Measurements from ENCODE around the gene SUMO3. TPM values are rescaled to one million over a fixed set of nuclear protein-coding genes. Genes with fewer than 3 reads are reported as not detected.

SUMO3 gene
- polyA plus RNA-seq, 1 donor (not counting 4 experiments of a cell fraction or from before 2014, with no cell fraction given): 115 TPM

GRCh38 chr21:44813149-44813548 is 4.7 kb downstream of the SUMO3 start:
- H3K36me3 ChIP-seq (ENCODE audit: control insufficient read depth in 2 of 2, extremely low read depth in 1 of 2, insufficient read depth in 2 of 2, low read length in 2 of 2): peaks cover 13 to 17% of the 10 kb centered on the region in 2 experiments
- no peaks in the 10 kb centered on the region for H3K9me1 ChIP-seq (ENCODE audit: control insufficient read depth, extremely low read depth, insufficient read depth, low read length)
- no peak overlapping the region for H3K27ac ChIP-seq (ENCODE audit: control insufficient read depth, insufficient read depth, low read length)
- no peak for FAIRE-seq
- peaks cover 31% of the 10 kb centered on the region for H4K20me1 ChIP-seq (ENCODE audit: control insufficient read depth, extremely low read depth, insufficient read depth, low read length)
- no peaks in the 10 kb centered on the region for H3K9me3 ChIP-seq (ENCODE audit: control insufficient read depth, low read depth, low read length)
- H3K4me1 ChIP-seq (ENCODE audit: control insufficient read depth, extremely low read depth, insufficient read depth, low read length): peaks cover 7% of the 10 kb centered on the region
- H2AFZ ChIP-seq (ENCODE audit: control insufficient read depth, low read length): no peak overlapping the region
- H3K79me2 ChIP-seq (ENCODE audit: control insufficient read depth, insufficient read depth, low read length): peaks cover 68% of the 10 kb centered on the region
- dilution Hi-C loops (cut with MboI; ENCODE audit: extremely low pct_ligation_motif_present, low sequenced_read_pairs): no loop called here
- no peaks in the 10 kb centered on the region for H3K27me3 ChIP-seq (ENCODE audit: control insufficient read depth, extremely low read depth, insufficient read depth, low read length)
- TF ChIP-seq CTCF (optimal IDR thresholded peaks at IDR 0.05 in 1 of 3, IDR thresholded peaks at IDR 0.05 in 1 of 3, conservative IDR thresholded peaks at IDR 0.05 in 1 of 3; ENCODE audit: extremely low read depth in 1 of 3, insufficient read depth in 2 of 3, low read length in 3 of 3) (no peak), EZH2 (IDR thresholded peaks at IDR 0.05; ENCODE audit: low read length) (no peak)
- H3K4me3 ChIP-seq (ENCODE audit: control insufficient read depth in 2 of 3, extremely low read depth in 1 of 3, insufficient read depth in 2 of 3, low read depth in 1 of 3, low read length in 3 of 3): no peak overlapping the region
- H3K4me2 ChIP-seq (ENCODE audit: control insufficient read depth, extremely low read depth, insufficient read depth, low read depth, low read length): no peak overlapping the region
- DNase-seq (ENCODE audit: low read depth, low spot score): no peak
- H3K9ac ChIP-seq (ENCODE audit: control insufficient read depth, extremely low read depth, insufficient read depth, low read length): no peak overlapping the region

DNA sequence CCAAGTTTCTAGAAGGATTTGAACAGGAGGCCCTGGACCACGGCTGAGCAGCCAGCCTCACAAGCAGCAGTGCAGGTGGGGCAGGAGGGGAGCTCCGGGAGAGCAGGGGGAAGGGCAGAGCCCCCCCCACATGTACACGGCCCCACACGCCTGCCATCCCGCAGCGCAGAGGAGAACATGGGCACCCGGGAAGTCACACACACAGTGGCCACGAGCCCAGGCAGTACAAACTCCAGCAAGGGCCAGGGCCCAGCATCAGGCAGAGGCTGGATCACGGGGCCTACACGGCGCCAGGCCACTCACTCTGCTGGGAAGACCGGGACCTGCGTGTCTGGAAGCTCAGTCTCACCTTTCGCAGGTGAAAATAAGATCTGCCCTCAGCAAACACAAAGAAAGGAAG is 5.2 kb downstream of the SUMO3 start:
- no peak for FAIRE-seq
- peaks cover 13 to 19% of the 10 kb centered on the region in 2 experiments for H3K36me3 ChIP-seq (ENCODE audit: control insufficient read depth in 2 of 2, extremely low read depth in 1 of 2, insufficient read depth in 2 of 2, low read length in 2 of 2)
- H3K9me3 ChIP-seq (ENCODE audit: control insufficient read depth, low read depth, low read length): no peaks in the 10 kb centered on the region
- no peak overlapping the region for H3K4me3 ChIP-seq (ENCODE audit: control insufficient read depth in 2 of 3, extremely low read depth in 1 of 3, insufficient read depth in 2 of 3, low read depth in 1 of 3, low read length in 3 of 3)
- H3K9ac ChIP-seq (ENCODE audit: control insufficient read depth, extremely low read depth, insufficient read depth, low read length): no peak overlapping the region
- DNase-seq (ENCODE audit: low read depth, low spot score): no peak
- peaks cover 31% of the 10 kb centered on the region for H4K20me1 ChIP-seq (ENCODE audit: control insufficient read depth, extremely low read depth, insufficient read depth, low read length)
- H3K9me1 ChIP-seq (ENCODE audit: control insufficient read depth, extremely low read depth, insufficient read depth, low read length): no peaks in the 10 kb centered on the region
- H3K4me1 ChIP-seq (ENCODE audit: control insufficient read depth, extremely low read depth, insufficient read depth, low read length): peaks cover 7% of the 10 kb centered on the region
- no peak overlapping the region for H3K4me2 ChIP-seq (ENCODE audit: control insufficient read depth, extremely low read depth, insufficient read depth, low read depth, low read length)
- no peak overlapping the region for H2AFZ ChIP-seq (ENCODE audit: control insufficient read depth, low read length)
- H3K79me2 ChIP-seq (ENCODE audit: control insufficient read depth, insufficient read depth, low read length): peaks cover 68% of the 10 kb centered on the region
- H3K27ac ChIP-seq (ENCODE audit: control insufficient read depth, insufficient read depth, low read length): no peak overlapping the region
- dilution Hi-C loops (cut with MboI; ENCODE audit: extremely low pct_ligation_motif_present, low sequenced_read_pairs): no loop called here
- no peak for TF ChIP-seq CTCF (optimal IDR thresholded peaks at IDR 0.05 in 1 of 3, IDR thresholded peaks at IDR 0.05 in 1 of 3, conservative IDR thresholded peaks at IDR 0.05 in 1 of 3; ENCODE audit: extremely low read depth in 1 of 3, insufficient read depth in 2 of 3, low read length in 3 of 3)
- TF ChIP-seq EZH2 (IDR thresholded peaks at IDR 0.05; ENCODE audit: low read length): no peak
- H3K27me3 ChIP-seq (ENCODE audit: control insufficient read depth, extremely low read depth, insufficient read depth, low read length): no peaks in the 10 kb centered on the region
